OCI-LY1 (cell line): ENCODE measurements around the gene CIAO1.

ENCODE experiments used
- H2AFZ ChIP-seq: fragments of 200-600 bp; sonication (generic), shearing (Covaris generic); 2 replicates; pipeline ENCODE4 v1.6.0; 2014; ENCODE audit warnings: antibody characterized with exemption, mild to moderate bottlenecking, low read length
- H3F3A ChIP-seq: fragments of 200-600 bp; sonication (generic), shearing (Covaris generic); 2 replicates; pipeline ENCODE4 v1.6.0; 2014; ENCODE audit warnings: mild to moderate bottlenecking, antibody characterized with exemption, low read length, moderate library complexity; ENCODE audit not compliant: insufficient read depth
- H3K27ac ChIP-seq: fragments of 200-600 bp; sonication (generic); 2 replicates; pipeline ENCODE4 v1.5.1; 2014; ENCODE audit warnings: low read length, mixed run types, mild to moderate bottlenecking, low read depth; ENCODE audit not compliant: poor library complexity, severe bottlenecking
- H3K27me3 ChIP-seq: fragments of 200-600 bp; sonication (generic); 2 replicates; pipeline ENCODE4 v1.6.0; 2014; ENCODE audit warnings: antibody characterized with exemption, mild to moderate bottlenecking, low read length, moderate library complexity; ENCODE audit not compliant: insufficient read depth
- H3K36me3 ChIP-seq: fragments of 200-600 bp; sonication (generic); 2 replicates; pipeline ENCODE4 v1.6.1; 2014; ENCODE audit warnings: mild to moderate bottlenecking, antibody characterized with exemption, low read length, moderate library complexity, mixed read lengths; ENCODE audit not compliant: insufficient read depth
- H3K4me1 ChIP-seq: fragments of 200-600 bp; sonication (generic); 2 replicates; pipeline ENCODE4 v1.5.1; 2014; ENCODE audit warnings: mild to moderate bottlenecking, low read length, moderate library complexity; ENCODE audit not compliant: insufficient read depth, severe bottlenecking
- H3K4me2 ChIP-seq: fragments of 200-600 bp; sonication (generic), shearing (Covaris generic); 2 replicates; pipeline ENCODE4 v1.6.1; 2014; ENCODE audit warnings: low read length
- H3K4me3 ChIP-seq: fragments of 200-600 bp; sonication (generic); 2 replicates; pipeline ENCODE4 v1.5.1; 2014; ENCODE audit warnings: low read length, low read depth, mild to moderate bottlenecking, mixed read lengths; ENCODE audit not compliant: poor library complexity, severe bottlenecking
- H3K79me2 ChIP-seq: fragments of 200-600 bp; shearing (Covaris generic); 2 replicates; pipeline ENCODE4 v1.6.1; 2016; ENCODE audit warnings: mixed run types, low read length, mixed read lengths; ENCODE audit not compliant: insufficient read depth
- H3K9ac ChIP-seq: fragments of 200-600 bp; sonication (generic), shearing (Covaris generic); 2 replicates; pipeline ENCODE4 v1.6.1; 2014; ENCODE audit warnings: mild to moderate bottlenecking, low read length, mixed read lengths
- H3K9me2 ChIP-seq: fragments of 200-600 bp; sonication (generic), shearing (Covaris generic); 2 replicates; pipeline ENCODE4 v1.6.1; 2014; ENCODE audit warnings: low read depth, mild to moderate bottlenecking, low read length, mixed read lengths
- H3K9me3 ChIP-seq: fragments of 200-600 bp; shearing (Covaris generic); 2 replicates; pipeline ENCODE4 v1.6.1; 2014; ENCODE audit warnings: low read length, mixed read lengths
- H4K20me1 ChIP-seq: fragments of 200-600 bp; sonication (generic), shearing (Covaris generic); 2 replicates; pipeline ENCODE4 v1.6.0; 2016; ENCODE audit warnings: mild to moderate bottlenecking, low read length; ENCODE audit not compliant: insufficient read depth
- CTCF ChIP-seq: fragments of 200-600 bp; sonication (generic), shearing (Covaris generic); IDR thresholded peaks from 2 replicates; pipeline ENCODE4 v1.5.1; 2017; ENCODE audit warnings: mild to moderate bottlenecking, antibody characterized with exemption, low read length, moderate library complexity, mixed read lengths
- EZH2 ChIP-seq: fragments of 200-600 bp; sonication (generic), shearing (Covaris generic); IDR thresholded peaks from 2 replicates; pipeline ENCODE4 v1.8.0; 2017; ENCODE audit warnings: borderline replicate concordance, mixed run types, mild to moderate bottlenecking, antibody characterized with exemption, low read length, moderate library complexity, mixed read lengths

CIAO1 gene

DNA sequence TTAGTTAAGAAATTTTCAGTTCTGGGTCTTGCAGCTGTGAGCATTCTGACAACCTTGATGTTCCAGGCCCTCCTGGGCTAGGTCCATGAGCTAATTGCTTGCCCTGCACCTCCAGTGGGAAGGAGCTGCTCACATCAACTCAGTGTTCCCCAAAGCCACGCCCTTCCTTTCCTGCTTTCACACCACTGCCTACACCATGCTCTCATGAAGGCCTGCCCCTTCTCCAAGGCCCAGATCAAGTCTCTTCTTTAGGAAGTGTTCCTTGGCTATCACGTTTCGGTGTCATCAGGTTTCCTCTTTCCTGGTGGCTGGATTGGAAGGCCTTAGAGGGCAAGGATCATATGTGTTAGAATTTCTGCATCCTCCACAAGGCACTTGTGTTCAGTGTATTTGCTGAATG is 19.0 kb upstream of the CIAO1 start:
- no peaks in the 10 kb centered on the region for H3K9me2 ChIP-seq
- H3K4me3 ChIP-seq = no peak overlapping the region
- no peaks in the 10 kb centered on the region for H4K20me1 ChIP-seq
- no peak overlapping the region for H2AFZ ChIP-seq
- peaks cover 6% of the 10 kb centered on the region; the same call in 1 of the 2 replicates for H3K36me3 ChIP-seq
- H3F3A ChIP-seq = 0 out of 2 replicates have a peak, but pooled peaks cover 3% of the 10 kb centered on the region
- no peaks in the 10 kb centered on the region for H3K9me3 ChIP-seq
- H3K4me1 ChIP-seq = peaks cover 18% of the 10 kb centered on the region
- H3K27me3 ChIP-seq = no peaks in the 10 kb centered on the region
- H3K79me2 ChIP-seq = no peaks in the 10 kb centered on the region
- H3K4me2 ChIP-seq = no peak overlapping the region
- H3K9ac ChIP-seq = no peak overlapping the region
- no peak for TF ChIP-seq CTCF
- no peak for TF ChIP-seq EZH2
- H3K27ac ChIP-seq = peak overlapping the region; percentile 13

GRCh38 chr2:96247896-96248295 is 18.1 kb upstream of the CIAO1 start:
- H3K4me1 ChIP-seq = peaks cover 10% of the 10 kb centered on the region
- 0 out of 2 replicates have a peak, but pooled peaks cover 3% of the 10 kb centered on the region for H3F3A ChIP-seq
- no peaks in the 10 kb centered on the region for H3K9me2 ChIP-seq
- peaks cover 14% of the 10 kb centered on the region; the same call in 1 of the 2 replicates for H3K36me3 ChIP-seq
- H3K9ac ChIP-seq = no peak overlapping the region
- no peaks in the 10 kb centered on the region for H3K79me2 ChIP-seq
- H3K27me3 ChIP-seq = no peaks in the 10 kb centered on the region
- H3K4me2 ChIP-seq = no peak overlapping the region
- TF ChIP-seq CTCF = no peak
- no peak for TF ChIP-seq EZH2
- no peaks in the 10 kb centered on the region for H3K9me3 ChIP-seq
- H4K20me1 ChIP-seq = no peaks in the 10 kb centered on the region
- no peak overlapping the region for H3K4me3 ChIP-seq
- H3K27ac ChIP-seq = no peak overlapping the region
- no peak overlapping the region for H2AFZ ChIP-seq

GRCh38 chr2:96248624-96249023 is 17.4 kb upstream of the CIAO1 start:
- H3K9me3 ChIP-seq = no peaks in the 10 kb centered on the region
- H2AFZ ChIP-seq = no peak overlapping the region
- no peaks in the 10 kb centered on the region for H3K79me2 ChIP-seq
- no peaks in the 10 kb centered on the region for H3K9me2 ChIP-seq
- no peak overlapping the region for H3K4me2 ChIP-seq
- peaks cover 22% of the 10 kb centered on the region for H3K36me3 ChIP-seq
- H3K9ac ChIP-seq = no peak overlapping the region
- H4K20me1 ChIP-seq = no peaks in the 10 kb centered on the region
- H3K4me1 ChIP-seq = peaks cover 8% of the 10 kb centered on the region
- no peaks in the 10 kb centered on the region for H3K27me3 ChIP-seq
- no peak overlapping the region for H3K4me3 ChIP-seq
- H3F3A ChIP-seq = 0 out of 2 replicates have a peak, but pooled peaks cover 3% of the 10 kb centered on the region
- H3K27ac ChIP-seq = no peak overlapping the region
- TF ChIP-seq CTCF = no peak
